GM18858 (cell line): ENCODE measurements around the gene ETV5.

Experiments used
- ATAC-seq: cut with Tn5 transposase; IDR thresholded peaks from one replicate; pipeline ENCODE4 v1.9.1; 2021; ENCODE audit not compliant: unreplicated experiment

Gene ETV5

DNA sequence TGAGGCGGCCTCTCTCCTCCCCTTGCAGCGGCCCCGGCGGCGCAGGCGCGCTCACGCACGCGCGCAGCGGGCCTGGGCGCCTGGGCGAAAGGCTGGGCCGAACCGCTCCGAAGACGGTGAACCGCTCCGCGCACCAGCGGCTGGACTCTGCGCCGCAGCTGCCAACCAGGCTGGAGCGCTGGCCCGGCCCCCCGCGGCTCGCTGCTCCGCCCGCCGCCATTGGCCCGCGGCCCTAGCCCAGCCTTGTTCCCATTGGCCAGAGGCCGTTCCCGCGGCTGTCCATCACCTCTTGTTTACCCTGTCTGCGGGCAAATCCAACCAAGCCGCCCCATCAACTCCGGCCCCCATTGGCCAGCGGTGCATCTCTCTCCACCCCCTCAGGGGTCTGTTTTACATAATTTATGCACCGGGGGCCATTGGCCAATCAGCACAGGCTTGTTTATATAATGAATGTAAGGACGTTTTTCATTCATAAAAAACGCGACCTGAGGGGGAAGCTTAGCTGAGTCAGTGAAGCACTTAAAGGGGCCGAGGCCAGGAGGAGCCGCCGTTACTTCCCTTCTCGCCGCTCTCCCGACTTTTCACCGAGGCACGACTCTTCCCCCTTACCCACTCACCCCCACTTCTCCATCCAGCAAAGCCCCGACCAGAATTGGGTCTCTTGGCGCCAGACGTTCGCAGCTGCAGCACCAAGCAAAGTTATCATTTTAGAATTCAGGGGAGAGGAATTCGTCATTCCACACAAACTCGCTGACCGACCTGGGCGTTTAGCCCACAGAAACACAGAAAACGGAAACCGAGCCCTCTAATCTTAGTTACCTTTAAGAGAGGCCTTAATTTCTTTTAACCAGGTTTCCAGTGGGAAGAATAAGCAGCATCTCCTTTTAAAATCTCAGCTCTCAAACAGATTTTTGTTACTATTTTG lies at the start of gene ETV5:
Gene ETV5 (minus strand): TSS at position 149 of the 925 bp plus-strand sequence. CDS start 3,221 bp downstream, outside the sequence.
- peak; percentile 91 for ATAC-seq

DNA sequence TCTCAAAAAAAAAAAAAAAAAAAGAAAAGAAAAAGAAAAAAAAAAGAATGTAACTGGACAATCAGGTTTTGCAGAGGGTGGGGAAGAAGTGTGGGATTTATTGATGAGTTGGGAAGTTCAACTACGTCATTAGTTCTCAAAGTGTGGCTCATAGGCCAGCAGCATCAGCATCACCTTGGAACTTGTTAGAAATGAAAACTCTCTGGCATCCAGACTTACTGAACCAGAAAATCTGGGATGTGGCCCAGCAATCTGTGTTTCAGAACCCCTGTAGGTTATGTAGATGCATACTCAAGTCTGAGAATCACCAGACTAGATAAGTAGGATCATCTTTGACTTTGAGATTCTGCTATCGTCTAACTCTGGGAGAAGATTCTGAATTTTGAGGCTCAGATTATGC lies 45.8 kb upstream of the ETV5 start:
- no peak for ATAC-seq

DNA sequence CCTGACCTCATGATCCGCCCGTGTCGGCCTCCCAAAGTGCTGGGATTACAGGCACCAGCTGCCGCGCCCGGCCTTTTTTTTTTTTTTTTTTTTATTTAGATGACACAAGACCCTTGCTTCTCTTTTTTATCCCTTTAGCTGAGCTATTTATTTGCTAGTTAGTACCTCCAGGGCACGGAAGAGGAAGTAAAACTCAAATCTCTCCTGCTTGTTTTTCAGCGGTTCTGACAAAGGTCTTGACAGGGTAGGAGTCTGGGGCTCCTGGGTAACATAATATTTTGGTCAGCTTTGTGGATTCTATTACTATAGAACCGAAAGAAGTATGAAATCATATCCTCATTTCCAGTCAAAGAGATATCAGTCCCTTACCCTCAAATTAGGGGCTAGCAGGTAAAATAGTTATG lies 44.0 kb upstream of the ETV5 start:
- ATAC-seq, result peak; percentile 82

DNA sequence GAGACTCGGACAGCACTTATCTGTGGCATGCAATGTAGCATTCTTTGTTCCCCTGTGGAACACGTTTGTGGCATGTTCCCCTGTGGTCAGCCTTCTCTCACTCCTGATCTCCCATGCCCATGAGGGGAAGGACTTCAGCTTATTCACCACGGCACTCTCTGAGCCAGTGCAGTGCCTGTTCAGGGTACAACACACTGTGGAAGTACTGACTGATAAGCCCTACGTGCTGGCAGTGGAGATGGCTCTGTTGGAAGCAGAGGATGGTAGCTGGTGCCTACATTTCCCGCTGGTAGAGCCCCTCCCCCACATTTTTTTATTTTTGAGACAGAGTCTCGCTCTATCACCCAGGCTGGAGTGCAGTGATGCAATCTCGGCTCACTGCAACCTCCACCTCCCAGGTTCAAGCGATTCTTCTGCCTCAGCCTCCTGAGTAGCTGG lies 43.5 kb upstream of the ETV5 start:
- ATAC-seq, result no peak

DNA sequence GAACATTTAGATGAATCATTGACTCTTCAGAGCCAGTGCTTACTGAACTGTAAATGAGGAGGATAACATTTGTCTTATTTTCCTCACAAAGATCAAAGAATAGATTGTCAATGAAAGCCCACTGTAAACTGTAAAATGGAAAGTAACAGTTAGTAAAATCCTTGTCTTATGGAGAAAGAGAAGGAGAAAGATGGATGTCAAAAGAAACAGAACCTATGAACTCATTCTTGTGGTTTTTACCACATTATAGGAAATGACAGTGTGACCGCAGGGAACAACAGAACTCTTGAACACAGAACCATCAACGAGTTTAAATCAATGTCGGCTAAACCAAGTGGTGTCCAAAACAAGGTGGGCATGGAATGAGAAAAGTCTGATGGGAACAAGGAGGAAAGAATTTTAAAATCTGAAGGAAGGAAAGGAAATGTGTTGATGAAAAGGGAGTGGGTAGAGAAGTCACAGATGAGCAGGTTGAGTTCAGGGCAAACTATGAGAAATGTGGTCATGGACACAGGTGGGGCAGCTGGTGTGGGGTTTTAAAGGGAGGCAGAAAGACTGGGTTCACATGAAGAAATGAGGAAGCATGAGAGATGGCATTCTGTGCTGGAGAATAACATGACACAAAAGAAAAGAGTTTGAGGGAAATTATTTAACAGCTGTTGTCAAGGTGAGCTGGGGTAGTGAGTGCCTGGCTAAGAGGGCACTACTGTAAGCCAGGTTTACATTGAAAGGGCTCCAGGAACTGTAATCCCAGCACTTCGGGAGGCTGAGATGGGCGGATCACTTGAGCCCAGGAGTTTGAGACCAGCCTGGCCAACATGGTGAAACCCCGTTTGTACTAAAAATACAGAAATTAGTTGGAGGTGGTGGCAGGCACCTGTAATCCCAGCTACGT lies 42.4 kb upstream of the ETV5 start:
- ATAC-seq, result no peak

- ATAC-seq, result no peak
These were observed 41.3 kb upstream of the ETV5 start for GRCh38 chr3:186150041-186150830.

DNA sequence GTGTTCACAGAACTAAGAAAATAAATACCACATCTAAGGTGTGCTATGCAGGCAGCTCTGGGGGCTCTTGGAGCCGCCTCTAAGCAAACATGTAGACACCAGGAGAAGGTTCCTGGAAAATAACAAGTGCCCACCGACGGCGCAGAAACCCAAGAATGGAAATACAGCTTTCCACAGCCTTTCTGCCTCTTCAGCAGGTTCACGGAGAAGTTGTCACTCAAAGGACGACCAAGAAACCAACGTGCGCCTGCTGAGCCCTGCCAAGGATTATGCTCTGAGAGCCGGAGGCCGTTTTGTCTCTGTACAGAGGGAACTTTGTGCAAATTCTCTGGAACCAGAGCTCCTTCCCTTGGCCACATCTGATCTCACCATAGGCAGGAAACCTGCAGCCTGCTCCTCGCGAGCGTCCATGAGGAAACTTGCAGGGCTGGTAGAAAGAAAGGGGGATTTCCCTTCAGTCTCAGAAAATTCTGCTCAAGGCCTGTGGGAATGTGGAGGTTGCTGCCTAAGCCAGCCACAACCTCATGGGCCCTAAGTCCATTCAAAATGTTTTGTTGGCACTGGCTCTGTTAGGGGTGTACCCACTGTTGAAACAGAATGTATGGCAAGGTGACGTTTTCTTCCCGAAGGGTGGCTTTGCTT lies 40.6 kb upstream of the ETV5 start:
- no peak for ATAC-seq

DNA sequence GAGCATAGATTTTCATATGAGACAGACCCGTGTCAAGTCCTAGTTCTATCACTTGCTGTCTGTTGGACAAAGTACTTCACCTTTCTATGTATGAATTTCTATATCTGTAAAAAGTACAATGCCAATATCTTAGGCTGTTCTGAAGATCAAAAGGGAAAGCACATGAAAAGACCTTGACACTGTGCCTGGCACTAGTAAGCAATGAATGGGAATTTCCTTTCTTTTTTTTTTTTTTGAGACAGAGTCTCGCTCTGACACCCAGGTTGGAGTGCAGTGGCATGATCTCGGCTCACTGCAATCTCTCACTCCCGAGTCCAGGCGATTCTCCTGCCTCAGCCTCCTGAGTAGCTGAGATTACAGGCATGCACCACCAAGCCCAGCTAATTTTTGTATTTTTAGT lies 35.4 kb upstream of the ETV5 start:
- no peak for ATAC-seq

DNA sequence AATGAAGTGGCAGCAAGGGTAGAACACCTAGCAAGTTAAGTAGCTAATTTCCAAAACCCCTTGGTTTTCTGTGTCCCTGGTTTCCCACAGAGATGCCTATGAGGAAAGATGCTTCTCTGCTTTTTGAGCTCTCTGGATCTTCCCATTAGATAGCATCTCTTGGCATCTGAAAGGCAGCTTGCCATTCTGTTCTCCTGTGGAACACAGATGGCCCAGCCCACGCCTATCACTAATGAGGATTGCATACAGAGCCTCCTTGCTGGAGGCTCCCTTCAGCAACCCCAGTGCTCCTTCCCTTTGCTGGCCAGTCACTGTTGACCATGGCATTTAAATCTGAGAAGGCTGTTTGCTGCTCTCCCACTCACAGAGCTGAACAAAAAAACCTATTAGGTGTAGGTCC lies 34.4 kb upstream of the ETV5 start:
- ATAC-seq, result no peak

GRCh38 chr3:186142393-186142932 lies 33.6 kb upstream of the ETV5 start:
- no peak for ATAC-seq

- no peak for ATAC-seq
These were observed 32.9 kb upstream of the ETV5 start for GRCh38 chr3:186141790-186142189.

DNA sequence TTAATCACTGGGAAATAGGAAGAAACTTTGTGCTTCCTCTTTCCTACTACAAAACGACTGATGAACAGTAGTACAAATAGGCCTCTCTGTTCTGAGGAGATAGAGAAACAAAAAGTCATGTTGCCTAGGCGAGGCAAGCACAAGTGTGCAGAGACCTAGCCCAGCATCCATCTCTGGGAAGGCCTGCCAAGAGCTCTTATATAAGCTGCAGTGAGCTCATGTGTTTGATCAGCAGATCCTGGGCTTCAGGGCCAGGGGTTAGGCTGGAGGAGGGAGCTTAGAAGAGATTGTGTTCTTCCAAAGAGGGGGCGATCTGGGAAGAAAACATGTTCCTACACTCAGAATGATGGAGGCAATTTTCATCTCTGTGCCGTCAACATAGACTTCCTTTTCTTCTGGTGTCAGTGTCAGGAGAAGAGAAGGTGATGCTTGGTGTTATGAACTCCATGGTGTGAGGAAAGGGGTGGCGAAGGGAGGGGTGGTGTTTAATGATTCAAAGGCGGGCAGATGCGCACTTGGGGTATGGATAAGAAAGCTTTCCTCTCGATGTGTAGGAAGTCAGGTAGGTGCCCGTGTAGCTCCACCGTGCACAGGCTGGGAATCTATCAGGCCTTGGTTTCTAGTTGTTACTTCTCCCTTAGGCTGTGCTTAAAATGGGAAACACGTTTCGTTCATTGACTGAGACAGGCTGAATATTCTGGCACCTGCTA lies 29.5 kb upstream of the ETV5 start:
- ATAC-seq, result no peak

DNA sequence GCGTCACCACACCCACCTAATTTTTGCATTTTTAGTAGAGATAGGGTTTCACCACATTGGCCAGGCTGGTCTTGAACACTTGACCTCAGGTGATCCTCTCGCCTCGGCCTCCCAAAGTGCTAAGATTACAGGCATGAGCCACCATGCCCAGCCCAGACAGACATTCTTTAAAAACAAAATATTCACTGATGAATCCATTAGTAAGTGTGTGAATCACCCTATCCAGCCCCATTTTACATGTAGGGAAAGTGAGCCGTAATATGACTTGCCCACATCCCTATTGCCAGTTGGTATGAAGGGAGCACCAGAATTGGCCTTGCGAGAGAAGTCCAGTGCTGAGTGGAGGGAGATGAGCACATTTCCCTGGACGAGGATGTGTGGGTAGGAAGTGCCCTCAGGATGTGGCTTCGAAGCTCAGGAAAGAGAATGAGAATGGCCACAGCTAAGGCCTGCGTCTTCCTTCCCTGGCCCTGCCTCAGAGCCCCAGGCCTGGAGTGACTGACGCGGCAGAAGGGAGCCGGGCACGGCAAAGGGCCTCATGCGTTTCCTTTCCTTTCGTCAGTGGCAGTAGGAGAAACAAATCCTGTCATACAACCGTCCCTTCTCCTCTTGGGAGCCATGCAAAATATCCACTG lies 28.3 kb upstream of the ETV5 start:
- no peak for ATAC-seq

- ATAC-seq, result no peak
These were observed 25.1 kb upstream of the ETV5 start for GRCh38 chr3:186133980-186134379.

- ATAC-seq, result no peak
These were observed 23.6 kb upstream of the ETV5 start for GRCh38 chr3:186132487-186132886.

DNA sequence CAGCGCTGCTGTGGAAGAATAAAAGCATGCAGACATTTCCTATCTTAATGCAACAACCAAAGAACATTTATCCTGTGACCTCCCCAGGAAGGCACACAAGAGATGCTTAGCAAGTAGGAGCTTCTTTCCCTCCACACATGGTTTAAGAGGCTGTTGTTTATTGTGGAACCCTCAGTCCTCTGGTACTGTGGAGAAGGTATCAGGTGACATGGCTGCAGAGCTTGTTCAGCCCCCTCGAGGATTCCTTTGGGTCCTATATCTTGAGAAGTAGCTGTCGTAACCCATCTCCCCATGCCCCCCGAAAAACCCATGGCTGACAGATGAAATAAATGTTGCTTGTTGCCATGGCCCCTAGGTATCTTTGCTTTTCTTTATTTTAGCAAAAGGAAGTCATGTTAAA lies 20.3 kb upstream of the ETV5 start:
- no peak for ATAC-seq

DNA sequence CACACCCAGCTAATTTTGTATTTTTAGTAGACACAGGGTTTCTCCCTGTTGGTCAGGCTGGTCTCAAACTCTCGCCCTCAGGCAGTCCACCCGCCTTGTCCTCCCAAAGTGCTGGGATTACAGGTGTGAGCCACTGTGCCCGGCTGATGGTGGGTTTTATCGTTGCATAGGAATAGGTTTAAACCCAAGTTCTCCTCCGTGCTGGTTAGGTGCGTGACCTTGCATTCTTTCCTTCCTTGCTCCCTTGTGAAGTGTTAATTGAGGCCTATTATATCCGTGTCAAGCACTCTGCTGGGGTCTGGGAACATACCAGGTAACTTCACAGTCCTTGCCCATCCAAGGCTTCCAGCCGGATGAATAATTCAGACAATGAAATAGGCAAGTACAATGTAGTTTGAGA lies 19.3 kb upstream of the ETV5 start:
- ATAC-seq, result no peak

- ATAC-seq, result no peak
These were observed 18.6 kb upstream of the ETV5 start for GRCh38 chr3:186127463-186127862.

GRCh38 chr3:186125118-186125517 lies 16.2 kb upstream of the ETV5 start:
- ATAC-seq, result no peak
